ENCODE data around the gene ALPK3. TPM values are rescaled to one million over a fixed set of nuclear protein-coding genes. Genes with fewer than 3 reads are reported as not detected.

The ALPK3 gene
- total and polyA plus RNA-seq, 9 of the 15 experiments (the other 6 are each of a cell fraction or from before 2014, with no cell fraction given), result 0.04 to 1.0 (median 0.07) TPM; not detected in 2

GRCh38 chr15:84834229-84834955 lies 17.2 kb downstream of the ALPK3 start (continued):
- TF ChIP-seq, protein P1, sequence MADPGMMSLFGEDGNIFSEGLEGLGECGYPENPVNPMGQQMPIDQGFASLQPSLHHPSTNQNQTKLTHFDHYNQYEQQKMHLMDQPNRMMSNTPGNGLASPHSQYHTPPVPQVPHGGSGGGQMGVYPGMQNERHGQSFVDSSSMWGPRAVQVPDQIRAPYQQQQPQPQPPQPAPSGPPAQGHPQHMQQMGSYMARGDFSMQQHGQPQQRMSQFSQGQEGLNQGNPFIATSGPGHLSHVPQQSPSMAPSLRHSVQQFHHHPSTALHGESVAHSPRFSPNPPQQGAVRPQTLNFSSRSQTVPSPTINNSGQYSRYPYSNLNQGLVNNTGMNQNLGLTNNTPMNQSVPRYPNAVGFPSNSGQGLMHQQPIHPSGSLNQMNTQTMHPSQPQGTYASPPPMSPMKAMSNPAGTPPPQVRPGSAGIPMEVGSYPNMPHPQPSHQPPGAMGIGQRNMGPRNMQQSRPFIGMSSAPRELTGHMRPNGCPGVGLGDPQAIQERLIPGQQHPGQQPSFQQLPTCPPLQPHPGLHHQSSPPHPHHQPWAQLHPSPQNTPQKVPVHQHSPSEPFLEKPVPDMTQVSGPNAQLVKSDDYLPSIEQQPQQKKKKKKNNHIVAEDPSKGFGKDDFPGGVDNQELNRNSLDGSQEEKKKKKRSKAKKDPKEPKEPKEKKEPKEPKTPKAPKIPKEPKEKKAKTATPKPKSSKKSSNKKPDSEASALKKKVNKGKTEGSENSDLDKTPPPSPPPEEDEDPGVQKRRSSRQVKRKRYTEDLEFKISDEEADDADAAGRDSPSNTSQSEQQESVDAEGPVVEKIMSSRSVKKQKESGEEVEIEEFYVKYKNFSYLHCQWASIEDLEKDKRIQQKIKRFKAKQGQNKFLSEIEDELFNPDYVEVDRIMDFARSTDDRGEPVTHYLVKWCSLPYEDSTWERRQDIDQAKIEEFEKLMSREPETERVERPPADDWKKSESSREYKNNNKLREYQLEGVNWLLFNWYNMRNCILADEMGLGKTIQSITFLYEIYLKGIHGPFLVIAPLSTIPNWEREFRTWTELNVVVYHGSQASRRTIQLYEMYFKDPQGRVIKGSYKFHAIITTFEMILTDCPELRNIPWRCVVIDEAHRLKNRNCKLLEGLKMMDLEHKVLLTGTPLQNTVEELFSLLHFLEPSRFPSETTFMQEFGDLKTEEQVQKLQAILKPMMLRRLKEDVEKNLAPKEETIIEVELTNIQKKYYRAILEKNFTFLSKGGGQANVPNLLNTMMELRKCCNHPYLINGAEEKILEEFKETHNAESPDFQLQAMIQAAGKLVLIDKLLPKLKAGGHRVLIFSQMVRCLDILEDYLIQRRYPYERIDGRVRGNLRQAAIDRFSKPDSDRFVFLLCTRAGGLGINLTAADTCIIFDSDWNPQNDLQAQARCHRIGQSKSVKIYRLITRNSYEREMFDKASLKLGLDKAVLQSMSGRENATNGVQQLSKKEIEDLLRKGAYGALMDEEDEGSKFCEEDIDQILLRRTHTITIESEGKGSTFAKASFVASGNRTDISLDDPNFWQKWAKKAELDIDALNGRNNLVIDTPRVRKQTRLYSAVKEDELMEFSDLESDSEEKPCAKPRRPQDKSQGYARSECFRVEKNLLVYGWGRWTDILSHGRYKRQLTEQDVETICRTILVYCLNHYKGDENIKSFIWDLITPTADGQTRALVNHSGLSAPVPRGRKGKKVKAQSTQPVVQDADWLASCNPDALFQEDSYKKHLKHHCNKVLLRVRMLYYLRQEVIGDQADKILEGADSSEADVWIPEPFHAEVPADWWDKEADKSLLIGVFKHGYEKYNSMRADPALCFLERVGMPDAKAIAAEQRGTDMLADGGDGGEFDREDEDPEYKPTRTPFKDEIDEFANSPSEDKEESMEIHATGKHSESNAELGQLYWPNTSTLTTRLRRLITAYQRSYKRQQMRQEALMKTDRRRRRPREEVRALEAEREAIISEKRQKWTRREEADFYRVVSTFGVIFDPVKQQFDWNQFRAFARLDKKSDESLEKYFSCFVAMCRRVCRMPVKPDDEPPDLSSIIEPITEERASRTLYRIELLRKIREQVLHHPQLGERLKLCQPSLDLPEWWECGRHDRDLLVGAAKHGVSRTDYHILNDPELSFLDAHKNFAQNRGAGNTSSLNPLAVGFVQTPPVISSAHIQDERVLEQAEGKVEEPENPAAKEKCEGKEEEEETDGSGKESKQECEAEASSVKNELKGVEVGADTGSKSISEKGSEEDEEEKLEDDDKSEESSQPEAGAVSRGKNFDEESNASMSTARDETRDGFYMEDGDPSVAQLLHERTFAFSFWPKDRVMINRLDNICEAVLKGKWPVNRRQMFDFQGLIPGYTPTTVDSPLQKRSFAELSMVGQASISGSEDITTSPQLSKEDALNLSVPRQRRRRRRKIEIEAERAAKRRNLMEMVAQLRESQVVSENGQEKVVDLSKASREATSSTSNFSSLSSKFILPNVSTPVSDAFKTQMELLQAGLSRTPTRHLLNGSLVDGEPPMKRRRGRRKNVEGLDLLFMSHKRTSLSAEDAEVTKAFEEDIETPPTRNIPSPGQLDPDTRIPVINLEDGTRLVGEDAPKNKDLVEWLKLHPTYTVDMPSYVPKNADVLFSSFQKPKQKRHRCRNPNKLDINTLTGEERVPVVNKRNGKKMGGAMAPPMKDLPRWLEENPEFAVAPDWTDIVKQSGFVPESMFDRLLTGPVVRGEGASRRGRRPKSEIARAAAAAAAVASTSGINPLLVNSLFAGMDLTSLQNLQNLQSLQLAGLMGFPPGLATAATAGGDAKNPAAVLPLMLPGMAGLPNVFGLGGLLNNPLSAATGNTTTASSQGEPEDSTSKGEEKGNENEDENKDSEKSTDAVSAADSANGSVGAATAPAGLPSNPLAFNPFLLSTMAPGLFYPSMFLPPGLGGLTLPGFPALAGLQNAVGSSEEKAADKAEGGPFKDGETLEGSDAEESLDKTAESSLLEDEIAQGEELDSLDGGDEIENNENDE (IDR thresholded peaks at IDR 0.05; ENCODE audit: low read depth, low read length), result no peak
- TF ChIP-seq E2F4 (CRISPR knock-in tag; IDR thresholded peaks at IDR 0.05; ENCODE audit: low read depth), result no peak
- no peak for TF ChIP-seq ZBTB17 (CRISPR knock-in tag; IDR thresholded peaks at IDR 0.05)
- TF ChIP-seq, protein P2, sequence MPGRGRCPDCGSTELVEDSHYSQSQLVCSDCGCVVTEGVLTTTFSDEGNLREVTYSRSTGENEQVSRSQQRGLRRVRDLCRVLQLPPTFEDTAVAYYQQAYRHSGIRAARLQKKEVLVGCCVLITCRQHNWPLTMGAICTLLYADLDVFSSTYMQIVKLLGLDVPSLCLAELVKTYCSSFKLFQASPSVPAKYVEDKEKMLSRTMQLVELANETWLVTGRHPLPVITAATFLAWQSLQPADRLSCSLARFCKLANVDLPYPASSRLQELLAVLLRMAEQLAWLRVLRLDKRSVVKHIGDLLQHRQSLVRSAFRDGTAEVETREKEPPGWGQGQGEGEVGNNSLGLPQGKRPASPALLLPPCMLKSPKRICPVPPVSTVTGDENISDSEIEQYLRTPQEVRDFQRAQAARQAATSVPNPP (IDR thresholded peaks at IDR 0.05; ENCODE audit: borderline replicate concordance, insufficient read depth, insufficient read length), result no peak
- TF ChIP-seq SMAD4 (CRISPR knock-in tag; conservative IDR thresholded peaks at IDR 0.05), result no peak
- TF ChIP-seq ZKSCAN8 (CRISPR knock-in tag; IDR thresholded peaks at IDR 0.05), result no peak
- TF ChIP-seq CCNT2 (IDR thresholded peaks at IDR 0.05; ENCODE audit: borderline replicate concordance, extremely low read depth, insufficient read length, low read depth, low read length), result no peak
- no peak for TF ChIP-seq E2F3 (CRISPR knock-in tag; IDR thresholded peaks at IDR 0.05)

Data from K562 (cell line).